Measurements from ENCODE around the gene LRRC45. TPM values are rescaled to one million over a fixed set of nuclear protein-coding genes. Genes with fewer than 3 reads are reported as not detected.

The LRRC45 gene
- total and polyA plus RNA-seq, 2 of the 4 experiments (the other 2 are of a cell fraction), result 7.2 to 10.2 TPM

DNA sequence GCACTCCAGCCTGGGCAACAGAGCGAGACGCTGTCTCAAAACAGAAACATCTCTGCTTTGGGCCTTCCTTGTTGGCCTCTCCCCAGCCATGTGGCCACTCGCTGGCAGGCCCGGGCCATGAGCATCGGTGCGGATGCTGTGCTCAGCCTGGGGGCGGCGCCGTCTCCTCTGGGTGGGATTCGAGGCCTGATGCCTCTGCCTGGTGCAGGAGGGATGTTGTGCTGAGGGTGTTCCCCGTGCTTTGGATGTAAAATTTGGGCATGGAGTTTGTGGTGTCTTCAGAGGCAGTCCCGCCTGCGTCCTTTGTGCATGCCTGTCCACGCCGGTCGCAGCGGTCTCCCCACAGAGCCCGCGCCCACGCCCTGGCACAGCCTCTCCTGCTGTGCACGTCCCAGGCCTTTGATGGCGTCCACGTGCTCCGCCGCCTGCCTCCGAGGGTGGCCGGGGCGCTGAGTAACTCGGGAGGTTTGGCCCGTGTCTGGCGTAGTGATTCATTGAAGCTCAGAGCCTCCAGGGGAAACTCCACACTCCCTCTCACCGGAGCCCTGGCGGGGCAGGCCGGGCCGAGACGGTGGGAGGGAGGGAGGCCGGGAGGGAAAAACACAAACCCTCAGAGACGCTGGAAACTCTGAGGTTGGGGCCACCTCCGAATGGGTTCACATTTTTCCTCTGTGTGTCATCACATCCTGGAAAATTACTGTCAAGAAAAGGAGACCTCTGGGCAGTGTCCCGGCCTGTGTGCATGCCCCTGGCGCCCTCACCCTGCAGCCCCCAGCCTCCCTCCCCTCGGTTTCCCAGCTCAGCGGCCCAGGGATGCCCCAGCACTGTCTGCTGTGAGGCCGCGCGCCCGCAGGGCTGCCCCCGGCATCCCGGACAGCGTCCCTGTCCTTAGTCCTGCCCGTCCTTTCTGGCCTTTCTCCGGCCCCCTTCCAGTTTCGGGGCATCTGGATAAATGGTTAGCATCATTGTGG, 19.4 kb upstream of the LRRC45 start (continued):
- TF ChIP-seq RCOR1 (IDR thresholded peaks at IDR 0.05; ENCODE audit: insufficient replicate concordance, low read length) (no peak), MXI1 (IDR thresholded peaks at IDR 0.05; ENCODE audit: borderline replicate concordance, low read depth, low read length) (peak; percentile 96), RAD21 (IDR thresholded peaks at IDR 0.05; ENCODE audit: low read length) (no peak)

All from IMR-90 (cell line).